Inflammatory macrophage (primary cell): ENCODE measurements around the gene RUFY2.
"Not testable (repeated sequence)": the region's sequence is repeated elsewhere in the genome, so short reads cannot be mapped to it uniquely, and the experiment has no call there.

Experiments
- DNase-seq, 2 donors: peaks; one replicate each; pipeline ENCODE4 v3.0.0-alpha.2; 2020 to 2022

RUFY2 gene

GRCh38 chr10:68327889-68328786 lies 78.9 kb downstream of the RUFY2 start:
- DNase-seq = peak; percentile 60 to 81

- not testable (repeated sequence) for DNase-seq
These were observed 82.7 kb downstream of the RUFY2 start for GRCh38 chr10:68324396-68324795.

GRCh38 chr10:68318331-68319059 lies 88.6 kb downstream of the RUFY2 start:
- DNase-seq = no peak

GRCh38 chr10:68315582-68315981 lies 91.5 kb downstream of the RUFY2 start:
- no peak for DNase-seq

GRCh38 chr10:68314930-68315329 lies 92.1 kb downstream of the RUFY2 start:
- DNase-seq = not testable (repeated sequence)

GRCh38 chr10:68310531-68310930 lies 96.5 kb downstream of the RUFY2 start:
- DNase-seq = no peak

GRCh38 chr10:68305854-68306253 lies 101.2 kb downstream of the RUFY2 start:
- no peak for DNase-seq

- no peak for DNase-seq
These were observed 103.1 kb downstream of the RUFY2 start for GRCh38 chr10:68303849-68304412.

- no peak for DNase-seq
These were observed 104.2 kb downstream of the RUFY2 start for GRCh38 chr10:68302871-68303270.

GRCh38 chr10:68302503-68302823 lies 104.6 kb downstream of the RUFY2 start:
- DNase-seq = no peak

GRCh38 chr10:68301790-68302502 lies 105.1 kb downstream of the RUFY2 start:
- DNase-seq = peak; percentile 32 to 64

- peak in 1 of 2 donors; percentile 4 for DNase-seq
These were observed 105.8 kb downstream of the RUFY2 start for GRCh38 chr10:68301301-68301700.

GRCh38 chr10:68296843-68297663 lies 110.0 kb downstream of the RUFY2 start:
- DNase-seq = no peak
